GM18868 (cell line): Measurements from ENCODE around the gene SCAMP5.

Experiments
- ATAC-seq: cut with Tn5 transposase; IDR thresholded peaks from one replicate; pipeline ENCODE4 v1.9.1; 2021; ENCODE audit warnings: mild to moderate bottlenecking, moderate library complexity; ENCODE audit not compliant: unreplicated experiment

SCAMP5 gene

GRCh38 chr15:75067123-75067830 lies 71.9 kb downstream of the SCAMP5 start:
- ATAC-seq, result no peak

DNA sequence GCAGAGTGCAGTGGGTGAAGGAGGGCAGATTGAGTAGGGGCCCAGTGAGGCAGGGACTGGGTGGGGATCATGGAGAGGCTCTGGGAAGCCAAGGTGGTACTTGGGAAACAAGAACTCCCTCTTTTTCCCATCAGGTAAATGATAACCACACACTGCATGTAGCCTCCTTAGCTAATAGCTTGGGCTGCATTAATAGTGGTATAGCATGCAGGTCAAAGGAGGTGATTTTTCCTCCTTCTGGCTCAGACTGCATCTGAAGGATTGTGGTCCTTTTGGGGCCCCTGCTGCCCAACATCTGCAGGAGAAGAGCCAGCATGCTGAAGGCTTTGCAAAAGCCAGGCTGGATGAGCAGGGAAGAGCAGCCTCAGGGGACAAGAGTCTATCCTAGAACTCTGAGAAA lies 73.4 kb downstream of the SCAMP5 start:
- ATAC-seq, result no peak

- peak; percentile 85 for ATAC-seq
These were observed 74.0 kb downstream of the SCAMP5 start for GRCh38 chr15:75069301-75069925.

GRCh38 chr15:75070674-75071073 lies 75.3 kb downstream of the SCAMP5 start:
- no peak for ATAC-seq
